ENCODE results near the gene PDAP1. TPM values are rescaled to one million over a fixed set of nuclear protein-coding genes. Genes with fewer than 3 reads are reported as not detected.
"Not testable (repeated sequence)": the region's sequence is repeated elsewhere in the genome, so short reads cannot be mapped to it uniquely, and the experiment has no call there.

PDAP1 gene
- total and polyA plus RNA-seq, 9 donors: 31.1 to 155 (median 83.9) TPM

- intact Hi-C loops (cut with DNase I): no loop called here
- TF ChIP-seq EP300 (IDR thresholded peaks at IDR 0.05) (no peak), CTCF (IDR thresholded peaks at IDR 0.05) (no peak), POLR2A (IDR thresholded peaks at IDR 0.05) (no peak)
Measured at GRCh38 chr7:99418260-99418659, 9.9 kb upstream of the PDAP1 start.

GRCh38 chr7:99415513-99416127, 7.2 kb upstream of the PDAP1 start:
- H3K4me1 ChIP-seq (ENCODE audit: insufficient read depth); H3K4me3 ChIP-seq; H3K27me3 ChIP-seq; intact Hi-C loops (cut with DNase I); H3K36me3 ChIP-seq; H3K27ac ChIP-seq; H3K9me3 ChIP-seq: not testable (repeated sequence)
- 45 to 48% (median 46%) methylated on average over 17 of the region's 17 CpGs for WGBS, 3 donors
- peak in 1 of 3 donors; percentile 36 for TF ChIP-seq CTCF (IDR thresholded peaks at IDR 0.05)
- peak; percentile 58 to 80 (median 67) for DNase-seq

More at GRCh38 chr7:99418260-99418659, 9.9 kb upstream of the PDAP1 start:
- no peak overlapping the region for H3K4me3 ChIP-seq
- WGBS, 3 donors: 78 to 89% (median 84%) methylated on average over 9 of the region's 9 CpGs
- no peak for DNase-seq
- H3K36me3 ChIP-seq: no peaks in the 10 kb centered on the region
- H3K27ac ChIP-seq: no peak overlapping the region
- no peaks in the 10 kb centered on the region for H3K27me3 ChIP-seq
- H3K4me1 ChIP-seq (ENCODE audit: insufficient read depth): no peaks in the 10 kb centered on the region
- no peaks in the 10 kb centered on the region for H3K9me3 ChIP-seq

- intact Hi-C loops (cut with DNase I): no loop called here
- H3K27ac ChIP-seq: no peak overlapping the region
- no peaks in the 10 kb centered on the region for H3K9me3 ChIP-seq
- DNase-seq: no peak
- no peaks in the 10 kb centered on the region for H3K27me3 ChIP-seq
- no peak for TF ChIP-seq POLR2A (IDR thresholded peaks at IDR 0.05)
- TF ChIP-seq EP300 (IDR thresholded peaks at IDR 0.05): no peak
- no peak for TF ChIP-seq CTCF (IDR thresholded peaks at IDR 0.05)
- WGBS, 3 donors: 92 to 98% (median 93%) methylated on average over 2 of the region's 2 CpGs
- H3K4me1 ChIP-seq (ENCODE audit: insufficient read depth): peaks cover 8% of the 10 kb centered on the region
- no peaks in the 10 kb centered on the region for H3K36me3 ChIP-seq
- no peak overlapping the region for H3K4me3 ChIP-seq
Measured at GRCh38 chr7:99410635-99411034, 2.2 kb upstream of the PDAP1 start.

GRCh38 chr7:99409806-99410205, 1.4 kb upstream of the PDAP1 start:
- 23 to 37% (median 28%) methylated on average over 3 of the region's 3 CpGs for WGBS, 3 donors
- Histone ChIP-seq H3K4me1 (ENCODE audit: insufficient read depth) (peaks cover 8% of the 10 kb centered on the region), H3K27ac (no peak overlapping the region), H3K36me3 (no peaks in the 10 kb centered on the region), H3K27me3 (no peaks in the 10 kb centered on the region), H3K4me3 (peak overlapping the region; percentile 100), H3K9me3 (no peaks in the 10 kb centered on the region)
- TF ChIP-seq POLR2A (IDR thresholded peaks at IDR 0.05) (no peak), EP300 (IDR thresholded peaks at IDR 0.05) (no peak)
- intact Hi-C loops (cut with DNase I): loop anchor here in 1 of 4 donors (10.0 kb wide), 1 partner anchor 145 kb away; the partner anchor contains the start of genes FAM200A and ZNF655
- no peak for DNase-seq

GRCh38 chr7:99409192-99409572, 785 bp upstream of the PDAP1 start:
- H3K4me1 ChIP-seq (ENCODE audit: insufficient read depth): peaks cover 10% of the 10 kb centered on the region
- 0 to 1% (median 0%) methylated on average over 18 of the region's 18 CpGs for WGBS, 3 donors
- intact Hi-C loops (cut with DNase I): loop anchor here in 1 of 4 donors (10.0 kb wide), 1 partner anchor 146 kb away; the partner anchor contains the start of genes FAM200A and ZNF655

More at GRCh38 chr7:99409192-99409572, 785 bp upstream of the PDAP1 start:
- Histone ChIP-seq H3K4me3 (peak overlapping the region; percentile 100), H3K27me3 (no peaks in the 10 kb centered on the region), H3K27ac (peak overlapping the region; percentile 73 to 99), H3K9me3 (no peaks in the 10 kb centered on the region), H3K36me3 (no peaks in the 10 kb centered on the region)
- DNase-seq: no peak
- TF ChIP-seq EP300 (IDR thresholded peaks at IDR 0.05) (no peak), POLR2A (IDR thresholded peaks at IDR 0.05) (no peak), CTCF (IDR thresholded peaks at IDR 0.05) (no peak)
